ENCODE data around the gene RNF175. TPM values are rescaled to one million over a fixed set of nuclear protein-coding genes. Genes with fewer than 3 reads are reported as not detected.
A peak's percentile ranks its signal among the peaks of the same experiment; 100 is the strongest.

RNF175 gene
- total RNA-seq, 1 experiment from 2014 or later = 0.54 TPM

- H3K4me3 Mint-ChIP-seq (ENCODE audit: low read depth, unreplicated experiment) = no peak overlapping the region
- no peak for DNase-seq
- intact Hi-C loops (cut with micrococcal nuclease; ENCODE audit: unreplicated experiment) = no loop called here
- H3K27me3 Mint-ChIP-seq (ENCODE audit: unreplicated experiment) = peaks cover 22% of the 10 kb centered on the region
- peaks cover 6% of the 10 kb centered on the region for H3K4me1 Mint-ChIP-seq (ENCODE audit: low read depth, unreplicated experiment)
- H3K27ac Mint-ChIP-seq (ENCODE audit: unreplicated experiment) = no peak overlapping the region
- no peaks in the 10 kb centered on the region for H3K36me3 Mint-ChIP-seq (ENCODE audit: insufficient read depth, unreplicated experiment)
- TF ChIP-seq CTCF (IDR thresholded peaks at IDR 0.05; ENCODE audit: unreplicated experiment) = no peak
- CTCF ChIA-PET = no interaction called here
- BruUV-seq (replicated peaks) = no TSS peak
- H3K9me3 Mint-ChIP-seq (ENCODE audit: low read depth, unreplicated experiment) = no peaks in the 10 kb centered on the region
These were observed 34.2 kb upstream of the RNF175 start for GRCh38 chr4:153794006-153794405.

- H3K27me3 Mint-ChIP-seq (ENCODE audit: unreplicated experiment) = peaks cover 28% of the 10 kb centered on the region
- H3K4me1 Mint-ChIP-seq (ENCODE audit: low read depth, unreplicated experiment) = peaks cover 6% of the 10 kb centered on the region
- H3K27ac Mint-ChIP-seq (ENCODE audit: unreplicated experiment) = no peak overlapping the region
- no peak overlapping the region for H3K4me3 Mint-ChIP-seq (ENCODE audit: low read depth, unreplicated experiment)
- H3K9me3 Mint-ChIP-seq (ENCODE audit: low read depth, unreplicated experiment) = no peaks in the 10 kb centered on the region
- DNase-seq = no peak
- no peak for TF ChIP-seq CTCF (IDR thresholded peaks at IDR 0.05; ENCODE audit: unreplicated experiment)
- CTCF ChIA-PET = no interaction called here
- intact Hi-C loops (cut with micrococcal nuclease; ENCODE audit: unreplicated experiment) = no loop called here
- BruUV-seq (replicated peaks) = no TSS peak
- no peaks in the 10 kb centered on the region for H3K36me3 Mint-ChIP-seq (ENCODE audit: insufficient read depth, unreplicated experiment)
These were observed 32.9 kb upstream of the RNF175 start for GRCh38 chr4:153792618-153793247.

- Mint-ChIP-seq H3K9me3 (ENCODE audit: low read depth, unreplicated experiment) (no peaks in the 10 kb centered on the region), H3K36me3 (ENCODE audit: insufficient read depth, unreplicated experiment) (no peaks in the 10 kb centered on the region), H3K4me1 (ENCODE audit: low read depth, unreplicated experiment) (peaks cover 6% of the 10 kb centered on the region), H3K27me3 (ENCODE audit: unreplicated experiment) (peaks cover 35% of the 10 kb centered on the region), H3K27ac (ENCODE audit: unreplicated experiment) (no peak overlapping the region), H3K4me3 (ENCODE audit: low read depth, unreplicated experiment) (peak overlapping the region; percentile 68)
- no peak for TF ChIP-seq CTCF (IDR thresholded peaks at IDR 0.05; ENCODE audit: unreplicated experiment)
- intact Hi-C loops (cut with micrococcal nuclease; ENCODE audit: unreplicated experiment) = no loop called here
- BruUV-seq (replicated peaks) = no TSS peak
- CTCF ChIA-PET = no interaction called here
- no peak for DNase-seq
These were observed 32.2 kb upstream of the RNF175 start for GRCh38 chr4:153791746-153792617.

GRCh38 chr4:153790962-153791551 lies 31.2 kb upstream of the RNF175 start:
- TF ChIP-seq CTCF (IDR thresholded peaks at IDR 0.05; ENCODE audit: unreplicated experiment) = peak; percentile 22
- Mint-ChIP-seq H3K27me3 (ENCODE audit: unreplicated experiment) (peaks cover 35% of the 10 kb centered on the region), H3K4me1 (ENCODE audit: low read depth, unreplicated experiment) (peaks cover 6% of the 10 kb centered on the region), H3K27ac (ENCODE audit: unreplicated experiment) (no peak overlapping the region), H3K36me3 (ENCODE audit: insufficient read depth, unreplicated experiment) (no peaks in the 10 kb centered on the region), H3K4me3 (ENCODE audit: low read depth, unreplicated experiment) (peak overlapping the region; percentile 68), H3K9me3 (ENCODE audit: low read depth, unreplicated experiment) (no peaks in the 10 kb centered on the region)
- intact Hi-C loops (cut with micrococcal nuclease; ENCODE audit: unreplicated experiment) = no loop called here
- BruUV-seq (replicated peaks) = no TSS peak
- DNase-seq = peak; percentile 37
- CTCF ChIA-PET = interaction anchor here (0.6 kb wide), 1 partner anchor 311 kb away, joined by 3 read pairs; no protein-coding TSS in a partner anchor

Data from Calu3 (cell line).